ENCODE measurements around the gene ENTPD1. TPM values are rescaled to one million over a fixed set of nuclear protein-coding genes. Genes with fewer than 3 reads are reported as not detected.
"Not testable (repeated sequence)": the region's sequence is repeated elsewhere in the genome, so short reads cannot be mapped to it uniquely, and the experiment has no call there.

The ENTPD1 gene
- total RNA-seq, 1 donor from 2014 or later: 1.5 TPM

GRCh38 chr10:95761939-95762492, 6.1 kb downstream of the ENTPD1 start:
- H3K27me3 Mint-ChIP-seq (ENCODE audit: unreplicated experiment): no peaks in the 10 kb centered on the region
- DNase-seq (ENCODE audit: extremely low spot score, unreplicated experiment): no peak
- H3K36me3 Mint-ChIP-seq (ENCODE audit: unreplicated experiment): no peaks in the 10 kb centered on the region
- no peak for TF ChIP-seq CTCF (IDR thresholded peaks at IDR 0.05)
- H3K9me3 Mint-ChIP-seq (ENCODE audit: unreplicated experiment): no peaks in the 10 kb centered on the region
- no peak overlapping the region for H3K27ac Mint-ChIP-seq (ENCODE audit: unreplicated experiment)
- H3K4me3 Mint-ChIP-seq (ENCODE audit: unreplicated experiment): no peak overlapping the region
- H3K4me1 Mint-ChIP-seq (ENCODE audit: unreplicated experiment): peaks cover 22% of the 10 kb centered on the region

GRCh38 chr10:95767884-95768556, 12.1 kb downstream of the ENTPD1 start:
- TF ChIP-seq CTCF (IDR thresholded peaks at IDR 0.05): no peak
- Mint-ChIP-seq H3K9me3 (ENCODE audit: unreplicated experiment) (peaks cover 7% of the 10 kb centered on the region), H3K4me1 (ENCODE audit: unreplicated experiment) (peaks cover 7% of the 10 kb centered on the region), H3K27me3 (ENCODE audit: unreplicated experiment) (no peaks in the 10 kb centered on the region), H3K36me3 (ENCODE audit: unreplicated experiment) (no peaks in the 10 kb centered on the region), H3K4me3 (ENCODE audit: unreplicated experiment) (no peak overlapping the region), H3K27ac (ENCODE audit: unreplicated experiment) (no peak overlapping the region)
- no peak for DNase-seq (ENCODE audit: extremely low spot score, unreplicated experiment)

- Mint-ChIP-seq H3K4me1 (ENCODE audit: unreplicated experiment) (peaks cover 7% of the 10 kb centered on the region), H3K9me3 (ENCODE audit: unreplicated experiment) (peaks cover 7% of the 10 kb centered on the region), H3K27me3 (ENCODE audit: unreplicated experiment) (no peaks in the 10 kb centered on the region), H3K27ac (ENCODE audit: unreplicated experiment) (no peak overlapping the region), H3K4me3 (ENCODE audit: unreplicated experiment) (no peak overlapping the region), H3K36me3 (ENCODE audit: unreplicated experiment) (no peaks in the 10 kb centered on the region)
- TF ChIP-seq CTCF (IDR thresholded peaks at IDR 0.05): no peak
- DNase-seq (ENCODE audit: extremely low spot score, unreplicated experiment): no peak
Observed at GRCh38 chr10:95770084-95770720, 14.2 kb downstream of the ENTPD1 start.

GRCh38 chr10:95773454-95773853, 17.5 kb downstream of the ENTPD1 start:
- H3K36me3 Mint-ChIP-seq (ENCODE audit: unreplicated experiment); H3K9me3 Mint-ChIP-seq (ENCODE audit: unreplicated experiment); H3K4me1 Mint-ChIP-seq (ENCODE audit: unreplicated experiment); H3K4me3 Mint-ChIP-seq (ENCODE audit: unreplicated experiment); H3K27ac Mint-ChIP-seq (ENCODE audit: unreplicated experiment); H3K27me3 Mint-ChIP-seq (ENCODE audit: unreplicated experiment); DNase-seq (ENCODE audit: extremely low spot score, unreplicated experiment): not testable (repeated sequence)

- not testable (repeated sequence) for H3K4me3 Mint-ChIP-seq (ENCODE audit: unreplicated experiment); DNase-seq (ENCODE audit: extremely low spot score, unreplicated experiment); H3K27ac Mint-ChIP-seq (ENCODE audit: unreplicated experiment); H3K27me3 Mint-ChIP-seq (ENCODE audit: unreplicated experiment); H3K36me3 Mint-ChIP-seq (ENCODE audit: unreplicated experiment); H3K9me3 Mint-ChIP-seq (ENCODE audit: unreplicated experiment); H3K4me1 Mint-ChIP-seq (ENCODE audit: unreplicated experiment)
Observed at GRCh38 chr10:95777638-95778037, 21.7 kb downstream of the ENTPD1 start.

- H3K4me3 Mint-ChIP-seq (ENCODE audit: unreplicated experiment): no peak overlapping the region
- TF ChIP-seq CTCF (IDR thresholded peaks at IDR 0.05): no peak
- no peaks in the 10 kb centered on the region for H3K27me3 Mint-ChIP-seq (ENCODE audit: unreplicated experiment)
- no peak overlapping the region for H3K27ac Mint-ChIP-seq (ENCODE audit: unreplicated experiment)
- no peaks in the 10 kb centered on the region for H3K9me3 Mint-ChIP-seq (ENCODE audit: unreplicated experiment)
- no peak for DNase-seq (ENCODE audit: extremely low spot score, unreplicated experiment)
- H3K4me1 Mint-ChIP-seq (ENCODE audit: unreplicated experiment): peaks cover 8% of the 10 kb centered on the region
- no peaks in the 10 kb centered on the region for H3K36me3 Mint-ChIP-seq (ENCODE audit: unreplicated experiment)
Observed at GRCh38 chr10:95782318-95782717, 26.4 kb downstream of the ENTPD1 start.

Measured in osteocyte (in vitro differentiated cells).